Progenitor cell of endocrine pancreas (in vitro differentiated cells): ENCODE results near the gene CLPTM1L. TPM values are rescaled to one million over a fixed set of nuclear protein-coding genes. Genes with fewer than 3 reads are reported as not detected.

Experiments used
- DNase-seq: peaks from one replicate; pipeline ENCODE4 v3.0.0; 2021; ENCODE audit warnings: low spot score; ENCODE audit not compliant: unreplicated experiment
- H3K27ac Mint-ChIP-seq: 2 replicates; pipeline ENCODE4 v1.8.0; 2021; ENCODE audit warnings: mild to moderate bottlenecking, moderate library complexity, mixed read lengths
- H3K27me3 Mint-ChIP-seq: 2 replicates; pipeline ENCODE4 v1.8.0; 2021; ENCODE audit warnings: mixed read lengths
- H3K36me3 Mint-ChIP-seq: 2 replicates; pipeline ENCODE4 v1.8.0; 2022; ENCODE audit warnings: mixed read lengths; ENCODE audit not compliant: insufficient read depth
- H3K4me1 Mint-ChIP-seq: 2 replicates; pipeline ENCODE4 v1.8.0; 2021; ENCODE audit warnings: low read depth, mixed read lengths
- H3K4me3 Mint-ChIP-seq: 2 replicates; pipeline ENCODE4 v1.8.0; 2021; ENCODE audit warnings: low read depth, mild to moderate bottlenecking, moderate library complexity, mixed read lengths
- H3K9me3 Mint-ChIP-seq: 2 replicates; pipeline ENCODE4 v1.8.0; 2021; ENCODE audit warnings: low read depth, mixed read lengths
- total RNA-seq: library from RNA; stranded (reverse); gene quantifications from 2 replicates; pipeline ENCODE4 v1.2.1, GENCODE V29; 2021
- TF ChIP-seq, protein P1 (sequence below): fragments of 200-600 bp; sonication (generic); IDR thresholded peaks from one replicate; pipeline ENCODE4 v1.5.0; 2021; ENCODE audit warnings: antibody characterized with exemption, mild to moderate bottlenecking; ENCODE audit not compliant: unreplicated experiment

CLPTM1L gene
- total RNA-seq, 1 donor from 2014 or later: 95.4 TPM

DNA sequence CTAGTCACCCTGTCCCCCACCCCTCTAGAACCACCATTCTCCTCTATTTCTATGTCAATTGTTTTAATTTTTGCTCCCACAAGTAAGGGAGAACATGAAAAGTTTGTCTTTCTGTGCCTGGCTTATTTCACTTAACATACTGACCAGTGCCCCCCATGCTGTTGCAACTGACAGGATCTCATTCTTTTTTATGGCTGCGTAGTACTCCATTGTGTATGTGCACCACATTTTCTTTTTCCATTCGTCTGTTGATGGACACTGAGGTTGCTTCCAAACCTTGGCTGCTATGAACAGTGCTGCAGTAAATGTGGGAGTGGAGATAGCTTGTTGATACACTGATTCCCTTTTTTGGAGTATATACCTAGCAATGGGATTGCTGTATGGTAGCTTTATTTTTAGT, 42.6 kb downstream of the CLPTM1L start:
- Mint-ChIP-seq H3K27me3 (peaks cover 41% of the 10 kb centered on the region), H3K27ac (no peak overlapping the region)
- TF ChIP-seq, protein P1, sequence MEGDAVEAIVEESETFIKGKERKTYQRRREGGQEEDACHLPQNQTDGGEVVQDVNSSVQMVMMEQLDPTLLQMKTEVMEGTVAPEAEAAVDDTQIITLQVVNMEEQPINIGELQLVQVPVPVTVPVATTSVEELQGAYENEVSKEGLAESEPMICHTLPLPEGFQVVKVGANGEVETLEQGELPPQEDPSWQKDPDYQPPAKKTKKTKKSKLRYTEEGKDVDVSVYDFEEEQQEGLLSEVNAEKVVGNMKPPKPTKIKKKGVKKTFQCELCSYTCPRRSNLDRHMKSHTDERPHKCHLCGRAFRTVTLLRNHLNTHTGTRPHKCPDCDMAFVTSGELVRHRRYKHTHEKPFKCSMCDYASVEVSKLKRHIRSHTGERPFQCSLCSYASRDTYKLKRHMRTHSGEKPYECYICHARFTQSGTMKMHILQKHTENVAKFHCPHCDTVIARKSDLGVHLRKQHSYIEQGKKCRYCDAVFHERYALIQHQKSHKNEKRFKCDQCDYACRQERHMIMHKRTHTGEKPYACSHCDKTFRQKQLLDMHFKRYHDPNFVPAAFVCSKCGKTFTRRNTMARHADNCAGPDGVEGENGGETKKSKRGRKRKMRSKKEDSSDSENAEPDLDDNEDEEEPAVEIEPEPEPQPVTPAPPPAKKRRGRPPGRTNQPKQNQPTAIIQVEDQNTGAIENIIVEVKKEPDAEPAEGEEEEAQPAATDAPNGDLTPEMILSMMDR: no peak

DNA sequence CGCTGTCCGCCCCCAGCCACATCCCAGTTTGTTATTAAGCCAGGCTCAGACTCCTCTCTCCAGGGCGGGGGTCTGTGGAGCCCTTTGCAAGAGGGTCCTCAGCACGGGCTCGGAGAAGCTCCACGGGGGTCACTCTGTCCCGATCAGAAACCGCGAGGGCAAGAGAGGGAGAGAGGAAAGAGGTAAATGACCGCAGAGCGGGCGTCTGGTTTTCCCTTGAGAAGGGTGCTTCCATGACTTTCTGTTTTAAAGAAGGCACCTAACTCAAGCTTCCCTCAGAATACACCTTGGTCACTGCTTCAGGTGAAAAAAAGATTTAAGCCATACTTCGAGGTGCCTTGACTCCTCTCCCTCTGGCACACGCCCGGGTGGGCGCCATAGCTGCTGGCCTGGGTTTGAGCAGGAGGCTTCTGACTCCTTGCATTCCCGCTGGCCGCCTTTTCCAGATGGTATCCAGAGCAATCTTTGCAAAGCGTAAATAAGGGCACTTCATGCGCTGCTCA, 44.3 kb downstream of the CLPTM1L start:
- Mint-ChIP-seq H3K27ac (no peak overlapping the region), H3K9me3 (peaks cover 14% of the 10 kb centered on the region), H3K4me3 (no peak overlapping the region), H3K4me1 (no peaks in the 10 kb centered on the region), H3K36me3 (no peaks in the 10 kb centered on the region), H3K27me3 (peaks cover 55% of the 10 kb centered on the region)
- DNase-seq: no peak
- TF ChIP-seq, protein P1: no peak

More for the DNA sequence above, 42.6 kb downstream of the CLPTM1L start:
- no peak for DNase-seq
- Mint-ChIP-seq H3K4me1 (no peaks in the 10 kb centered on the region), H3K36me3 (no peaks in the 10 kb centered on the region), H3K4me3 (no peak overlapping the region), H3K9me3 (peaks cover 14% of the 10 kb centered on the region)

DNA sequence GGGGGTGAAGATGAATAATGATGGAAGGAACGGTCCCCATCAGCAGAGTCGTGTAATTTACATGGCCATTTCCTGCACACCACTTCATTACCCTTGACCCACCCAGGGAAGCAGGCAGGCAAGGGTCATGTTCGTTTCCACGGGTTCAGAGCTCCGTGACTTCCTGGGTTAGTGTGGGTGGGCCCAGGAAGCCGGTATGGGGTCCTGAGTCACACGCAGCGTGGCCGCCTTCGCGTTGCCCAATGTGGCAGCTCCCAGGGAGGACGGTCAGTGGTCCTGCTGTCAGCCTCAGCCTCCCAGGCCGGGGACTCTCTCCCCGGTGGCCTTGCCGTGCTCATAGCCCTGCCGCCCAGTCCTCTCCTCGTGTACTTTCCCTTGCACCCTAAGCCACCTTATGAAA, 44.9 kb downstream of the CLPTM1L start:
- no peaks in the 10 kb centered on the region for H3K4me1 Mint-ChIP-seq
- TF ChIP-seq, protein P1: no peak
- H3K36me3 Mint-ChIP-seq: no peaks in the 10 kb centered on the region

DNA sequence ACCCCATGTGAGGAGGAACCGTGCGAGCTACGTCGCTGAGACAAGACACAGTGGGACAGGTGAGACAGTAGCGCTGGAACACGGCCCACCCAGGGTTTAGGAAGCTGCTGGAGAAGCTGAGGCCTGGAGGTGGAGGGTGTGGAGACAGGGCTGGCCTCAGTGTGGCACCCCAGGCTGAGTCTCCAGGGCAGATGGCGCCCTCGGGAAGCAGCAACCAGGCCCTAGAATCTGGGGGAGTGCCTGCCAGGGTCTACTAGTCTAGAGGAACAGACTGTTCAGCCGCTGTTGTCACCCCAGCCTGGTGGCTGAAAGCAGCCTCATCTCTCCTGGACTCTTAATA, 45.4 kb downstream of the CLPTM1L start:
- Mint-ChIP-seq H3K36me3 (no peaks in the 10 kb centered on the region), H3K9me3 (peaks cover 14% of the 10 kb centered on the region), H3K27me3 (peaks cover 54% of the 10 kb centered on the region), H3K27ac (no peak overlapping the region), H3K4me3 (no peak overlapping the region), H3K4me1 (no peaks in the 10 kb centered on the region)
- no peak for DNase-seq
- TF ChIP-seq, protein P1: no peak

More for the DNA sequence above, 44.9 kb downstream of the CLPTM1L start:
- Mint-ChIP-seq H3K9me3 (peaks cover 14% of the 10 kb centered on the region), H3K4me3 (no peak overlapping the region), H3K27me3 (peaks cover 58% of the 10 kb centered on the region), H3K27ac (no peak overlapping the region)
- no peak for DNase-seq

DNA sequence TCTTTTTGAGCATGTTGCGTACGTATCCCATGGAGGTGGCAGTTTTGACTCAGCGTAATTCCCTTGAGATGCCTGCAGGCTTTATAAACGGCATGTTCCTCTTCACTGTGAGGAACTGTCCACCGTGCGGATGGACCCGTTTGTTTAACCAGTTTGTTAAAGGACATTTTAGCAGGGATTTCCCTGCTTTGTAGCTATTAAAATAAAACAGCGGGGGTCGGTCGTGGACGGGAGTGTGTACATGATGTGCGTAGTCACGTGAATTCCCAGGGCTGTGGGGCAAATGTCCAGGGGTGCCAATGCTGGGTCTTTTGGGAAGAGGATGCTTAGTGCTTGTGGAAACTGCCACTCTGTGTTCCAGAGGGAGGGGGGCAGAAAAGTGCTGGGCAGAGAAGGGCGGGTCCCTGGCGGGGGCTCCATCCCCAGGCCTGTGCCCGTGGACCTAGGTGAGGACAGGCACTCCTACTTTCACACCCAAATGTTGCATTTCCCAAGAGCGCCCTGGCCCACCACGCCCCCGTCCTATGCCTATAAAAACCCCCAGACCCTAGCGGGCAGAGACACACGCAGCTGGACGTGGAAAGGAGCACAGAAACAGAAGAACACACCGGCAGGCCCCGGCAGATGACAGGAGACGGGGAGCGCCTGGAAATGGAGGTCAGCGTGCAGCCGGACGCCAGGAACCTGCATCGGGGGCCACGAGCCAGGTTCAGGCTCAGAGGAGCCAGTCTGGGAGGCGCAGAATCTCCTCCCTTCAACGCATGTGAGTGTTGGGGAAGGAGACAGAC, 46.0 kb downstream of the CLPTM1L start:
- TF ChIP-seq, protein P1: no peak
- no peak for DNase-seq

More for the DNA sequence above, 46.0 kb downstream of the CLPTM1L start:
- Mint-ChIP-seq H3K36me3 (no peaks in the 10 kb centered on the region), H3K27ac (no peak overlapping the region), H3K4me3 (no peak overlapping the region), H3K4me1 (no peaks in the 10 kb centered on the region), H3K27me3 (peaks cover 53% of the 10 kb centered on the region), H3K9me3 (peaks cover 13% of the 10 kb centered on the region)
